B cell (primary cell): ENCODE results near the gene ZNF302. TPM values are rescaled to one million over a fixed set of nuclear protein-coding genes. Genes with fewer than 3 reads are reported as not detected.

Source experiments
- ATAC-seq: fragments of 200-7000 bp; cut with Tn5 transposase; one replicate; pipeline ENCODE4 v1.10.0; 2021; ENCODE audit warnings: low read depth, mild to moderate bottlenecking, moderate number of reproducible peaks, moderate library complexity
- CTCF ChIA-PET: fragments of 350-600 bp; sonication (Branson Sonifier 250); formaldehyde crosslinking; loops from one replicate; lab custom pipeline; 2021; ENCODE audit warnings: antibody characterized with exemption, inconsistent platforms; lab: Charles Lee
- POLR2A ChIA-PET: fragments of 350-600 bp; sonication (Branson Sonifier 250); formaldehyde crosslinking; loops from one replicate; lab custom pipeline; 2021; ENCODE audit warnings: antibody characterized with exemption; lab: Charles Lee
- DNase-seq: peaks from one replicate; pipeline ENCODE4 v3.0.0; 2013
- H2AFZ ChIP-seq: 2 replicates; pipeline ENCODE4 v1.6.1; 2012; ENCODE audit warnings: mild to moderate bottlenecking, low read depth, low read length; ENCODE audit not compliant: insufficient read depth, poor library complexity, severe bottlenecking
- H3K27ac ChIP-seq, 2 donors: 1 replicate in 1 of 2; 2 replicates in 1 of 2; pipeline ENCODE4 v1.5.1; 2012 to 2013; ENCODE audit warnings: low read length in 2 of 2, mild to moderate bottlenecking in 2 of 2, moderate library complexity in 1 of 2
- H3K27me3 ChIP-seq, 4 experiments: fragments of 200-600 bp in 1 of 4; sonication (generic) in 1 of 4; replicated peaks in 1 of 4; 1 replicate in 2 of 4; 2 replicates in 2 of 4; pipeline versions ENCODE4 v1.6.1 to v1.7.0; 2013 to 2016; ENCODE audit warnings: low read length in 3 of 4, mild to moderate bottlenecking in 2 of 4, mixed read lengths in 1 of 4, moderate library complexity in 1 of 4; ENCODE audit not compliant: insufficient read depth in 4 of 4, control insufficient read depth in 3 of 4; ENCODE audit errors: control extremely low read depth in 1 of 4
- H3K36me3 ChIP-seq, 2 experiments: replicated peaks in 1 of 2; 1 replicate in 1 of 2; 2 replicates in 1 of 2; pipeline versions ENCODE4 v1.6.1 to v1.7.1; 2013; ENCODE audit warnings: low read length in 1 of 2; ENCODE audit not compliant: insufficient read depth in 2 of 2, control insufficient read depth in 1 of 2; ENCODE audit errors: control extremely low read depth in 1 of 2, extremely low read depth in 1 of 2
- H3K4me1 ChIP-seq, 2 donors: fragments of 200-600 bp in 1 of 2; sonication (generic) in 1 of 2; 1 replicate in 1 of 2; 2 replicates in 1 of 2; pipeline versions ENCODE4 v1.5.1 to v1.6.1; 2013 to 2017; ENCODE audit warnings: low read length in 2 of 2; ENCODE audit not compliant: control insufficient read depth in 2 of 2, insufficient read depth in 2 of 2
- H3K4me2 ChIP-seq: replicated peaks from 2 replicates; pipeline ENCODE3; 2012; ENCODE audit warnings: mild to moderate bottlenecking, low read depth, low read length; ENCODE audit not compliant: poor library complexity, severe bottlenecking
- H3K4me3 ChIP-seq, 5 experiments: fragments of 200-600 bp in 1 of 5; sonication (generic) in 1 of 5; 1 replicate in 3 of 5; 2 replicates in 2 of 5; pipeline versions ENCODE4 v1.5.1 to v1.7.0; 2011 to 2016; ENCODE audit warnings: low read length in 4 of 5, mild to moderate bottlenecking in 4 of 5, low read depth in 2 of 5, control low read depth in 1 of 5, moderate library complexity in 1 of 5; ENCODE audit not compliant: insufficient read depth in 1 of 5; ENCODE audit errors: control extremely low read depth in 1 of 5, extremely low read depth in 1 of 5
- H3K79me2 ChIP-seq: fragments of 200-600 bp; sonication (generic); one replicate; pipeline ENCODE4 v1.6.0; 2016; ENCODE audit warnings: low read length; ENCODE audit not compliant: control insufficient read depth, insufficient read depth
- H3K9ac ChIP-seq: fragments of 200-600 bp; sonication (generic); 2 replicates; pipeline ENCODE4 v1.6.1; 2017; ENCODE audit warnings: mild to moderate bottlenecking, low read length, moderate library complexity
- H3K9me3 ChIP-seq, 3 donors: one replicate each; pipeline versions ENCODE4 v1.6.1 to v1.7.1; 2013; ENCODE audit warnings: low read length in 2 of 3; ENCODE audit not compliant: control insufficient read depth in 2 of 3, insufficient read depth in 1 of 3; ENCODE audit errors: control extremely low read depth in 1 of 3
- H4K20me1 ChIP-seq: 2 replicates; pipeline ENCODE4 v1.6.0; 2012; ENCODE audit warnings: mild to moderate bottlenecking, low read length; ENCODE audit not compliant: insufficient read depth, control insufficient read depth, poor library complexity, severe bottlenecking
- H3K27ac Mint-ChIP-seq: one replicate; pipeline ENCODE4 v1.8.0; 2021; ENCODE audit warnings: mixed read lengths
- H3K27me3 Mint-ChIP-seq: one replicate; pipeline ENCODE4 v1.8.0; 2021; ENCODE audit warnings: mixed read lengths
- H3K4me1 Mint-ChIP-seq: one replicate; pipeline ENCODE4 v1.8.0; 2021; ENCODE audit warnings: mixed read lengths
- H3K4me3 Mint-ChIP-seq: one replicate; pipeline ENCODE4 v1.8.0; 2021; ENCODE audit warnings: mixed read lengths
- H3K9me3 Mint-ChIP-seq: one replicate; pipeline ENCODE4 v1.8.0; 2022; ENCODE audit warnings: mixed read lengths; ENCODE audit not compliant: insufficient read depth
- EZH2 ChIP-seq: IDR thresholded peaks from 2 replicates; pipeline ENCODE4 v1.6.1; 2012; ENCODE audit warnings: borderline replicate concordance, low read depth, mild to moderate bottlenecking, moderate library complexity, low read length; ENCODE audit not compliant: insufficient read depth, poor library complexity, severe bottlenecking
- WGBS: methylation state at CpG from one replicate; pipeline ENCODE4 v1.1.5; 2013; ENCODE audit warnings: missing lambda C conversion rate; ENCODE audit not compliant: insufficient coverage; 5-methylcytosine and 5-hydroxymethylcytosine counted together
- intact Hi-C: fragments of 100-400 bp; cut with micrococcal nuclease; formaldehyde crosslinking; loops from one replicate; pipeline ENCODE4 v1.10.0; 2022
- polyA plus RNA-seq: library from polyadenylated mRNA; depleted of rRNA; stranded (reverse); fragments of >200 nt; gene quantifications from 2 replicates; pipeline ENCODE4 v1.2.3, GENCODE V29; 2012
- total RNA-seq, 2 donors: library from RNA; stranded (reverse); fragments of 120-200 nt in 1 of 2; gene quantifications; 1 replicate in 1 of 2; 2 replicates in 1 of 2; pipeline versions ENCODE4 v1.2.3 to v1.2.4, GENCODE V29; 2013 to 2022
- TF ChIP-seq, protein P1 (sequence below): fragments of 200-600 bp; IDR thresholded peaks from one replicate; pipeline ENCODE4 v1.8.0; 2022; ENCODE audit warnings: antibody characterized with exemption, mild to moderate bottlenecking

ZNF302 gene
- total and polyA plus RNA-seq, 2 donors (not counting 1 experiment from before 2014, with no cell fraction given) = 20.4 to 48.4 TPM

DNA sequence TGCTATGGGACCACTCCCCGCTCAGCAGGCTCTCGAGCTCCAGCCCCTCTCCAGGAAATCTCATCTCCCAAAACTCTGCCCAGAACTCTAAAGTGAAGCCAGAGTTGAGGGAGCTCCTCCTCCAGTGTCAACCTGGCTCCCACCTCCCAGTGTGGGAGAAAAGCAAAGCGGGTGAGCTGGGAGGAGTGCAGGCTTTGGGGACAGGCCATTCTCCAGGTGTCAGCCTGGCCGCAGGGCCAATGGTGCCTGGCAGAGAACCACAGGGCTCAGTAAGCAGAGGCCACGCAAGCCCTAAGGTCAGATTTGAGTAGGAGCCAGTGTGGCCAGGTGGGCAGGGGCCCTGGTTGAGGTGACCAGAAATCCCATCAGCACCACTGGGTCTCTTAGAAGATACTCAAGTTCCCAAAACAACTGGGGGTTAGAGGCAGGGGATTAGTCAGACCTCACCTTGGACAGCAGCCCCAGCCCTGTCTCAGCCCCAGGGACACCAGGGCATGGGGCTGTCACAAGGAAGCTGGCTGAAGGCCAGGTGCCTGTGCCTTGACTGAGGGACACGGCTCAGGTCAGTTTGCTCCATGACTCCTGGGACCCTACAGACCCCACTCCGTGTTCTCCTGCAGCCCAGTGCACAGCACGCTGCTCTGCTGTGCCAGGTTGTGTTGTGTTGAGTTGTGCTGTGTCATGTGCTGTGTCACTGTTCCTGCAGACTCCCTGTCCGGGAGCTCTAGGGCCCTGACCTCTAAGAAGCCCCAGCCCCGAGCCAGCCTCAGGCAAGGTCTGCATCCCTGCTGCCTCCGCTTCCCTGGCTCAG is 53.7 kb downstream of the ZNF302 start:
- no peak for ATAC-seq
- ChIA-PET CTCF (no interaction called here), POLR2A (no interaction called here)
- H3K4me3 Mint-ChIP-seq = peak overlapping the region; percentile 10
- Histone ChIP-seq H3K9ac (no peak overlapping the region), H3K36me3 (peaks cover 0 to 8% of the 10 kb centered on the region in 2 experiments), H3K79me2 (peaks cover 12% of the 10 kb centered on the region), H3K27ac (no peak overlapping the region), H3K27me3 (peaks cover 0 to 8% (median under 1%) of the 10 kb centered on the region in 4 experiments), H2AFZ (no peak overlapping the region), H3K4me3 (no peak overlapping the region), H4K20me1 (no peaks in the 10 kb centered on the region), H3K4me1 (peaks cover 15 to 25% of the 10 kb centered on the region in 2 donors), H3K9me3 (peaks cover 0 to 3% (median 0%) of the 10 kb centered on the region in 3 donors), H3K4me2 (no peak overlapping the region)
- DNase-seq = no peak
- peaks cover 19% of the 10 kb centered on the region for H3K27me3 Mint-ChIP-seq
- peaks cover 25% of the 10 kb centered on the region for H3K4me1 Mint-ChIP-seq
- 90% methylated on average over 9 of the region's 11 CpGs for WGBS
- H3K9me3 Mint-ChIP-seq = no peaks in the 10 kb centered on the region
- intact Hi-C loops = loop anchor here (5.0 to 10.0 kb wide), 2 partner anchors 271 to 1954 kb away; partner anchors contain the start of genes GRAMD1A and ZNF567
- peak overlapping the region; percentile 41 for H3K27ac Mint-ChIP-seq
- TF ChIP-seq, protein P1, sequence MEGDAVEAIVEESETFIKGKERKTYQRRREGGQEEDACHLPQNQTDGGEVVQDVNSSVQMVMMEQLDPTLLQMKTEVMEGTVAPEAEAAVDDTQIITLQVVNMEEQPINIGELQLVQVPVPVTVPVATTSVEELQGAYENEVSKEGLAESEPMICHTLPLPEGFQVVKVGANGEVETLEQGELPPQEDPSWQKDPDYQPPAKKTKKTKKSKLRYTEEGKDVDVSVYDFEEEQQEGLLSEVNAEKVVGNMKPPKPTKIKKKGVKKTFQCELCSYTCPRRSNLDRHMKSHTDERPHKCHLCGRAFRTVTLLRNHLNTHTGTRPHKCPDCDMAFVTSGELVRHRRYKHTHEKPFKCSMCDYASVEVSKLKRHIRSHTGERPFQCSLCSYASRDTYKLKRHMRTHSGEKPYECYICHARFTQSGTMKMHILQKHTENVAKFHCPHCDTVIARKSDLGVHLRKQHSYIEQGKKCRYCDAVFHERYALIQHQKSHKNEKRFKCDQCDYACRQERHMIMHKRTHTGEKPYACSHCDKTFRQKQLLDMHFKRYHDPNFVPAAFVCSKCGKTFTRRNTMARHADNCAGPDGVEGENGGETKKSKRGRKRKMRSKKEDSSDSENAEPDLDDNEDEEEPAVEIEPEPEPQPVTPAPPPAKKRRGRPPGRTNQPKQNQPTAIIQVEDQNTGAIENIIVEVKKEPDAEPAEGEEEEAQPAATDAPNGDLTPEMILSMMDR = no peak
- no peak for TF ChIP-seq EZH2

DNA sequence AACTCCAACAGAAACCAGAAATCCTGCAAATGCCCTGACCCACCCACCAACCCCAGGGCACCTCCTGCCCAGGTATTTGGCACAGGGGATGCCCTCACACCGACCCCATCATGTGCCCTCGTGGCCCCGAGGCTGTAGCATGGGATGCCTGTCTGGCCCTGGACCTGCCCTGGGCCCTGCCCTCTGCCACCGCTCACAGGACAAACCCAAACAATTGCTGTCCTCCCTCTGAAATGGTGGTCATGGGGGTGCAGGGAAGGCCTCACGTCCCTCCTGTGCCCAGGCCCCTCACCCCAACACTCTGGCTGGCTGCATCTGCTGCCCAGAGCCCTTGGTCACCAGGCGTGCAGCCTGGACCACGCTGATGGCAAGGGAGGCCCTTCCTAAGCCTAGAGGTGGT is 54.5 kb downstream of the ZNF302 start:
- Histone ChIP-seq H3K4me3 (no peak overlapping the region), H3K36me3 (peaks cover 0 to 8% of the 10 kb centered on the region in 2 experiments), H3K27me3 (peaks cover 0 to 5% (median 0%) of the 10 kb centered on the region in 4 experiments), H3K9me3 (no peaks in the 10 kb centered on the region), H2AFZ (no peak overlapping the region), H3K27ac (no peak overlapping the region), H3K79me2 (peaks cover 12% of the 10 kb centered on the region), H3K4me1 (peaks cover 15 to 25% of the 10 kb centered on the region in 2 donors), H3K4me2 (no peak overlapping the region), H4K20me1 (no peaks in the 10 kb centered on the region), H3K9ac (no peak overlapping the region)
- peak overlapping the region; percentile 10 for H3K4me3 Mint-ChIP-seq
- ATAC-seq (no peak), DNase-seq (peak; percentile 12)
- no peaks in the 10 kb centered on the region for H3K9me3 Mint-ChIP-seq
- H3K4me1 Mint-ChIP-seq = peaks cover 25% of the 10 kb centered on the region
- WGBS = 70% methylated on average over 5 of the region's 7 CpGs
- no peak overlapping the region for H3K27ac Mint-ChIP-seq
- TF ChIP-seq, protein P1 = no peak
- no peak for TF ChIP-seq EZH2
- ChIA-PET POLR2A (no interaction called here), CTCF (no interaction called here)
- intact Hi-C loops = loop anchor here (5.0 to 10.0 kb wide), 2 partner anchors 270 to 1953 kb away; partner anchors contain the start of genes GRAMD1A and ZNF567
- H3K27me3 Mint-ChIP-seq = peaks cover 12% of the 10 kb centered on the region
